HEK293T (cell line): ENCODE measurements around the gene TBK1.

Experiments used
- CTCF ChIA-PET: fragments of 350-600 bp; formaldehyde crosslinking; extraction: SDS; loops from one replicate; lab custom pipeline; 2021; ENCODE audit warnings: antibody characterized with exemption, inconsistent platforms; lab: Yijun Ruan, JAX
- POLR2A ChIA-PET: fragments of 350-600 bp; formaldehyde crosslinking; extraction: SDS; loops from one replicate; lab custom pipeline; 2020; ENCODE audit warnings: antibody characterized with exemption, inconsistent platforms; lab: Yijun Ruan, JAX
- DNase-seq: peaks from one replicate; pipeline ENCODE4 v3.0.0; 2012; ENCODE audit warnings: mixed read lengths; ENCODE audit errors: extremely low spot score
- ARNT ChIP-seq: fragments of 450-650 bp; IDR thresholded peaks from 2 replicates; pipeline ENCODE4 v1.6.1; 2017; ENCODE audit warnings: mild to moderate bottlenecking
- BHLHE40 ChIP-seq: fragments of 450-650 bp; IDR thresholded peaks from 2 replicates; pipeline ENCODE4 v1.6.1; 2016; ENCODE audit warnings: mild to moderate bottlenecking, moderate library complexity, borderline replicate concordance
- CTBP1 ChIP-seq: fragments of 450-650 bp; IDR thresholded peaks from 2 replicates; pipeline ENCODE4 v1.6.1; 2016; ENCODE audit warnings: borderline replicate concordance
- ELF4 ChIP-seq: fragments of 450-650 bp; IDR thresholded peaks from 2 replicates; pipeline ENCODE4 v1.6.1; 2017; ENCODE audit warnings: antibody characterized with exemption
- FOXA1 ChIP-seq: fragments of 450-650 bp; IDR thresholded peaks from 2 replicates; pipeline ENCODE4 v1.6.1; 2016; ENCODE audit warnings: mild to moderate bottlenecking
- FOXK2 ChIP-seq: fragments of 450-650 bp; IDR thresholded peaks from 2 replicates; pipeline ENCODE4 v1.6.1; 2016; ENCODE audit warnings: mild to moderate bottlenecking
- FOXM1 ChIP-seq: fragments of 450-650 bp; IDR thresholded peaks from 2 replicates; pipeline ENCODE4 v1.6.1; 2017; ENCODE audit warnings: mild to moderate bottlenecking, borderline replicate concordance
- HDGF ChIP-seq: fragments of 450-650 bp; IDR thresholded peaks from 2 replicates; pipeline ENCODE4 v1.6.1; 2017; ENCODE audit warnings: antibody characterized with exemption, borderline replicate concordance
- L3MBTL2 ChIP-seq: fragments of 450-650 bp; conservative IDR thresholded peaks from 2 replicates; pipeline ENCODE4 v1.6.1; 2016; ENCODE audit warnings: mild to moderate bottlenecking
- LEF1 ChIP-seq: fragments of 450-650 bp; IDR thresholded peaks from 2 replicates; pipeline ENCODE4 v1.6.1; 2017; ENCODE audit warnings: mild to moderate bottlenecking, borderline replicate concordance
- NFRKB ChIP-seq: fragments of 450-650 bp; IDR thresholded peaks from 2 replicates; pipeline ENCODE4 v1.6.1; 2016; ENCODE audit warnings: mild to moderate bottlenecking, moderate library complexity
- SP1 ChIP-seq: fragments of 450-650 bp; IDR thresholded peaks from 2 replicates; pipeline ENCODE4 v1.6.1; 2017
- SUZ12 ChIP-seq: fragments of 450-650 bp; IDR thresholded peaks from 2 replicates; pipeline ENCODE4 v1.6.1; 2016; ENCODE audit warnings: mild to moderate bottlenecking
- TARDBP ChIP-seq: fragments of 450-650 bp; IDR thresholded peaks from 2 replicates; pipeline ENCODE4 v1.6.1; 2016
- ZNF384 ChIP-seq: fragments of 450-650 bp; IDR thresholded peaks from 2 replicates; pipeline ENCODE4 v1.6.1; 2016
- TF ChIP-seq, protein P1 (sequence below): fragments of 450-650 bp; IDR thresholded peaks from 2 replicates; pipeline ENCODE4 v1.6.1; 2016

The TBK1 gene

DNA sequence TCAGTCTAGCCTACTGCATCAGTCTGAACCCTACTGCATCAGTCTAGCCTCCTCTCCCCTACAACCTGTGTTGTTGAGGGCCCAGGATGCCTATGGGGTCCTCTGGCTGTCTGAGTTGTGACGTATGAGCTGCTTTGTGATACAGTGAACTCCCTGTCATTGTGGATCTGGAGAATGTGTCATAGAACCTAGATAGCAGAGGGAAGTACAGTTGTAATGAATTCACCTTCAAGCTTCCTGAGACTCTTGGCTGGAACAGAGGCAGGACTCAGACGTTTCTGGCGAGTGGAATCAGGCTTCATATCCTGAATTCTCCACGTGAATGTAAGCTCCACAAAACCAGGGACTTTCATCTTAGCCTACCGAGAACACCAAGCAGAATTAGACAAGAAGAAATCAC, 17.0 kb downstream of the TBK1 start:
- ChIA-PET CTCF (interaction anchor here (0.5 kb wide), 1 partner anchor 13 kb away, joined by 3 read pairs; no protein-coding TSS in a partner anchor), POLR2A (no interaction called here)

DNA sequence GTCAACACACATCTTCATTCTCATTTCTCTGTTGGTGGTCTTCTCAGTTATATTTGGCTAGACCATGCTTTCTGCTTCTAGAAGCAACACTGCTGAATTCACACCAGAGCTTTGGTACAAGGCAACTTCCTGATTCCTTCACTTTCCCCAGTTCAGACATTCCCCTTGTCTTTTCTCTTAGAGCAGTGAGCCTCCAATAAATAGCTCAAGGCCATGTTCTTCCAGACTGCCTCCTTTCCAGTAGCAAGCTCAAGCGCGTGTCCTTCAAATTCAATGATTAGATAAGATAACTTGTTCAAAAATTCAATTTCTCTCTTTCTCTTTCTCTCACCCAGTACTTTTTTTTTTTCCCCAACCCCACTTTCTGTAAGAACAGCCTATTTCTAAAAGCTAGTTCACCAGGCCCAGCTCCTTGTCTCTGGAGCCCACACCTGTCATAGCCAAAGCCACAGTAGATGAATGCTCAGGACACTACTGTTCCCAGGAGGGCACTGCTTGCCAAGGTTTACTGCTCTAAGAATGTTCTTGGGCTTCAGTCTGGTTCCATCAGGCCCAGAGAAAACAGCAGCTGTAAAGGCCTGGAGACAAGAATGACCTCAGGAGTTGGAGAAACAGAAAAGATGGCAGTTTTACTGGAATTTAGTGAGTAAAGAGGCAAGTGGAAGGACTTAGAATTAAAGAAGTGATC, 17.7 kb downstream of the TBK1 start:
- DNase-seq = no peak
- TF ChIP-seq ARNT (no peak), L3MBTL2 (no peak), ELF4 (no peak), LEF1 (no peak)
- POLR2A ChIA-PET = no interaction called here
- CTCF ChIA-PET = interaction anchor here (0.5 kb wide), 1 partner anchor 12 kb away, joined by 3 read pairs; no protein-coding TSS in a partner anchor

More for the DNA sequence above, 17.0 kb downstream of the TBK1 start:
- TF ChIP-seq ARNT (no peak), FOXA1 (no peak)
- no peak for DNase-seq

DNA sequence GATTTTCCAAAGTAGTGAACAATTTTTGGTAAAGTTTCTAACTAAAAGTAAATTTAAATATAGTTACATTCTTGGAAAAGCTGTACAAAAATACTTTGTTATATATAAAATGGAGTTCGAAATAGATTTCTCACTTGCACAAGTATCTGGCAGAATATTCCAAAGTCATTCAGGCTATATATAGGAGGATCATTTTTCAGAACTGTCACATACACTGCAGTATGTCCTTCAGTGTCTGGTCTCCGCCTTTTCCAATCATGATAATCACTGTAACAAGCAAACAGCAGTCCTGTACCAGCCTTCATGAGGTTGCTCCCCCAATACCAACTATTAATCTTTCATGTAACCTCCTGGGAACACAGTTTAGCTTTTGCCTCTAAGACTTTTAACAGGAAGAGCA, 18.6 kb downstream of the TBK1 start:
- ChIA-PET POLR2A (no interaction called here), CTCF (no interaction called here)
- no peak for DNase-seq
- TF ChIP-seq FOXK2 (no peak), ARNT (no peak), SP1 (no peak), HDGF (no peak), FOXM1 (no peak)

DNA sequence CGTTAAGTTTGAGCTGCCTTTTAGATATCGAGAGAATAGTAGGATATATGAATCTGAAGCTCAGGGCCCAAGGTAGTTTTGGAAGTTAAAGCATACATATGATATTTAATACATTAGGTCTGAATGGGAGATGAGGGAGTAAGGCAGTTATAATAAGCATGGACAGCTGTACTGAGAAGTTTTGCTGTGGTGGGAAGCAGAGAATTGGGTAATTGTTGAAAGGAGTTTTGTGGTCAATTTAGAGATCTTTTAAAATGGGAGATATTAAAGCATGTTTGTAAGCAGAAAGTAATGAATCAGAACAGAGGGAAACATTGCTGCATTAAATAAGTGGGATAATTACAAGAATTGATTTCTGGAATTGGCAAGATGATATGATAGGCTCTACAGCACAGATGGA, 21.3 kb downstream of the TBK1 start:
- DNase-seq = no peak
- TF ChIP-seq L3MBTL2 (no peak), CTBP1 (no peak), FOXM1 (no peak), BHLHE40 (no peak), NFRKB (no peak), LEF1 (no peak), HDGF (no peak), ARNT (no peak), ELF4 (no peak), FOXK2 (no peak), FOXA1 (no peak), ZNF384 (no peak), SUZ12 (no peak), SP1 (no peak), TARDBP (no peak)
- TF ChIP-seq, protein P1, sequence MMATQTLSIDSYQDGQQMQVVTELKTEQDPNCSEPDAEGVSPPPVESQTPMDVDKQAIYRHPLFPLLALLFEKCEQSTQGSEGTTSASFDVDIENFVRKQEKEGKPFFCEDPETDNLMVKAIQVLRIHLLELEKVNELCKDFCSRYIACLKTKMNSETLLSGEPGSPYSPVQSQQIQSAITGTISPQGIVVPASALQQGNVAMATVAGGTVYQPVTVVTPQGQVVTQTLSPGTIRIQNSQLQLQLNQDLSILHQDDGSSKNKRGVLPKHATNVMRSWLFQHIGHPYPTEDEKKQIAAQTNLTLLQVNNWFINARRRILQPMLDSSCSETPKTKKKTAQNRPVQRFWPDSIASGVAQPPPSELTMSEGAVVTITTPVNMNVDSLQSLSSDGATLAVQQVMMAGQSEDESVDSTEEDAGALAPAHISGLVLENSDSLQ = no peak
- ChIA-PET POLR2A (interaction anchor here (1.1 kb wide), 1 partner anchor 69 kb away, joined by 3 read pairs; the partner anchor contains the start of gene XPOT), CTCF (no interaction called here)

DNA sequence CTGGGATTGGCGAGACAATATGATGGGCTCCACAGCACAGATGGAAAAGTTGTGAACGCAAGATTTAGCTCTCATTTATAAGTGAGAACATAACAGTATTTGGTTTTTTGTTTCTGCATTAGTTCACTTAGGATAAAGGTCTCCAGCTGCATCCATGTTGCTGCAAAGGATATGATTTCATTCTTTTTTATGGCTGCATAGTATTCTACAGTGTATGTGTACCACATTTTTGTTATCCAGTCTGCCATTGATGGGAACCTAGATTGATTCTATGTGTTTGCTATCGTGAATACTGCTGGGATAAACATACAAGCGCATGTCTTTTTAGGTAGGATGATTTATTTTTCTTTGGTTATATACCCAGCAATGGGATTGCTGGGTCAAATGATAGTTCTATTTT, 23.6 kb downstream of the TBK1 start:
- TF ChIP-seq NFRKB (no peak), SUZ12 (no peak), LEF1 (no peak), FOXK2 (no peak), ARNT (no peak), FOXM1 (no peak), HDGF (no peak), TARDBP (no peak), CTBP1 (no peak), BHLHE40 (no peak), ZNF384 (no peak), SP1 (no peak), L3MBTL2 (no peak), ELF4 (no peak), FOXA1 (no peak)
- TF ChIP-seq, protein P1 = no peak
- no peak for DNase-seq
- ChIA-PET POLR2A (no interaction called here), CTCF (no interaction called here)

DNA sequence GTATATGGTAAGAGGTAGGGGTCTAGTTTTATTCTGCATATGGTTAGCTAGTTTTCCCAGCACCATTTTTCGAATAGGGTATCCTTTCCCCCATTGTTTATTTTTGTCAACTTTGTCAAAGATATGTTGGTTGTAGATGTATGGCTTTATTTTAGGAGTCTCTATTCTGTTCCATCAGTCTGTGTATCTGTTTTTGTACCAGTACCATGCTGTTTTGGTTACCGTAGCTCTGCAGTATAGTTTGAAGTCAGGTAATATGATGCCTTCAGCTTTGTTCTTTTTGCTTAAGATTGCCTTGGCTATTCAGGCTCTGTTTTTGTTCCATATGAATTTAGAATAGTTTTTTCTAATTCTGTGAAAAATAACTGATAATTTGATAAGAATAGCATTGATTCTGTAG, 24.9 kb downstream of the TBK1 start:
- CTCF ChIA-PET = no interaction called here
- TF ChIP-seq ELF4 = no peak
- no peak for TF ChIP-seq TARDBP
- TF ChIP-seq FOXK2 = no peak
- TF ChIP-seq LEF1 = no peak

DNA sequence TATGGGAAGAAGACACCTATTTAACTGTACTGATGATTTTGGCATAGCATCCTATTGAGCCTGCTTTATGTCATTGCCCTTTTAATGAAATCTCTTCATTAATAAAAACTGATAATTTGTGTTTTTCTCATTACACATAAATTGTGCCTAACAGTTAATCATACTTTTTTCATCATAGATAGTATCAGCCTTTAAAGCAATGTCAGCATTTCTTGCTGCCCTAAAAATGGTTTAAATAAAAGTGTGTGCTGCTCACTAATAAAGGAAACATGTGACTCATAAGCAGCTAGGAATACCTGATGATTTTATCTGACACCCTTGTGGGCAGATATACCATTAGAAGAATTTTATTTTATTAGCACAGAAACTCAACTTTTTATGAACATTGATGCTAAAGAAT, 26.7 kb downstream of the TBK1 start:
- no peak for DNase-seq
- CTCF ChIA-PET = no interaction called here
- TF ChIP-seq ZNF384 (no peak), FOXM1 (no peak), LEF1 (no peak), FOXK2 (no peak), TARDBP (no peak), L3MBTL2 (no peak), ELF4 (no peak), BHLHE40 (no peak)
- POLR2A ChIA-PET = no interaction called here

More for the DNA sequence above, 24.9 kb downstream of the TBK1 start:
- DNase-seq = no peak
- POLR2A ChIA-PET = no interaction called here

DNA sequence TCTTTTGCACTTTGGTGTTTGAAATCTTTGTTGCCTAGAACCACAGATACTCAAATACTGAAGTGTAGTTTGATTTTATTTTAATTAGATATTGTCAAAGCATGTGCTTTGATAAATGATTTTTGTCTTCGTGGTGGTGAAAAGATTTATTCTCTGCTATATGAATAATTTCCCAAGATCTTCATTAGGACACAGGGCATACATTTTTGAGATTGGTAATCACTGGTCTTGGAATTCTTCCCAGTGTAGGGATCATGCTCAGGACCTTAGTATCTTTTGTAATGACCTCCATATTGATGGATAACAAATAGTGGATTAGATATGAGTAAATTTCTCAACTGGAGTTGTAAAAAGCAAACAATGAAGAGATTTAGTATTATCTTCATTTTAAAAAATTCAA, 28.2 kb downstream of the TBK1 start:
- no peak for DNase-seq
- TF ChIP-seq CTBP1 = no peak
- no peak for TF ChIP-seq FOXA1
- TF ChIP-seq ELF4 = no peak
- no peak for TF ChIP-seq FOXK2
- TF ChIP-seq ZNF384 = no peak
- TF ChIP-seq SUZ12 = no peak
- TF ChIP-seq SP1 = no peak
- TF ChIP-seq TARDBP = no peak
- TF ChIP-seq ARNT = no peak
- TF ChIP-seq BHLHE40 = no peak
- TF ChIP-seq L3MBTL2 = no peak
- ChIA-PET POLR2A (no interaction called here), CTCF (no interaction called here)
